ENCODE results near the gene CCL26. TPM values are rescaled to one million over a fixed set of nuclear protein-coding genes. Genes with fewer than 3 reads are reported as not detected.

The CCL26 gene
- total and polyA plus RNA-seq, 2 of the 13 experiments (the other 11 are each of a cell fraction or from before 2014, with no cell fraction given): 0.16 TPM; not detected in 1

DNA sequence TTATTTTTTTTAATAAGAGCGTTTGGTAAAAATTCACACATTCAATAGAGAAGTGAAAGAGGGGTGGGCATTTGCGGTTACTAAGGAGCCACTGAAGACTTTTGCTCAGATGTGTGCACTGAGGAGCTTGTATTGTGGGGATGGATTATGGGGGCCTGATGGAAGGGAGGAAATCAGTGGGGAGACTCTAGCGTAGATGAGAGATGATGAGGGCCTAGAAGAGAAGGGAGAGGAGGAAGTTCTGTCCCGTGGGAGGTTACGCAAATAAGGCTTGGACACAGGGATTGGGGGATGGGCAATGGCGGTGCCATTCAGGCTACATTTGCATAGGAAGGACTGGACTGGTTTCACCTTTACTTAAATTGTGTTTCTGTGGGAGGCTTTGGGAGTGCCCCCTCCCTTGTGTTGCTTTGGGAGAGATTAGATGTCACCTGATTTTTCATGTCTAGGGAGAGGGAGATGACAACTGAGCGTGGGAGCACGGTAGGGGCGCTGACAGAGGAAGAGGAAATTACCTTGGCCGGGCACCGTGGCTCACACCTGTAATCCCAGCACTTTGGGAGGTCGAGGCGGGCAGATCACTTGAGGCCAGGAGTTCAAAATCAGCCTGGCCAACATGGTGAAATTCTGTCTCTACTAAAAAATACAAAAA, 31.0 kb downstream of the CCL26 start (continued):
- TF ChIP-seq, protein P1, sequence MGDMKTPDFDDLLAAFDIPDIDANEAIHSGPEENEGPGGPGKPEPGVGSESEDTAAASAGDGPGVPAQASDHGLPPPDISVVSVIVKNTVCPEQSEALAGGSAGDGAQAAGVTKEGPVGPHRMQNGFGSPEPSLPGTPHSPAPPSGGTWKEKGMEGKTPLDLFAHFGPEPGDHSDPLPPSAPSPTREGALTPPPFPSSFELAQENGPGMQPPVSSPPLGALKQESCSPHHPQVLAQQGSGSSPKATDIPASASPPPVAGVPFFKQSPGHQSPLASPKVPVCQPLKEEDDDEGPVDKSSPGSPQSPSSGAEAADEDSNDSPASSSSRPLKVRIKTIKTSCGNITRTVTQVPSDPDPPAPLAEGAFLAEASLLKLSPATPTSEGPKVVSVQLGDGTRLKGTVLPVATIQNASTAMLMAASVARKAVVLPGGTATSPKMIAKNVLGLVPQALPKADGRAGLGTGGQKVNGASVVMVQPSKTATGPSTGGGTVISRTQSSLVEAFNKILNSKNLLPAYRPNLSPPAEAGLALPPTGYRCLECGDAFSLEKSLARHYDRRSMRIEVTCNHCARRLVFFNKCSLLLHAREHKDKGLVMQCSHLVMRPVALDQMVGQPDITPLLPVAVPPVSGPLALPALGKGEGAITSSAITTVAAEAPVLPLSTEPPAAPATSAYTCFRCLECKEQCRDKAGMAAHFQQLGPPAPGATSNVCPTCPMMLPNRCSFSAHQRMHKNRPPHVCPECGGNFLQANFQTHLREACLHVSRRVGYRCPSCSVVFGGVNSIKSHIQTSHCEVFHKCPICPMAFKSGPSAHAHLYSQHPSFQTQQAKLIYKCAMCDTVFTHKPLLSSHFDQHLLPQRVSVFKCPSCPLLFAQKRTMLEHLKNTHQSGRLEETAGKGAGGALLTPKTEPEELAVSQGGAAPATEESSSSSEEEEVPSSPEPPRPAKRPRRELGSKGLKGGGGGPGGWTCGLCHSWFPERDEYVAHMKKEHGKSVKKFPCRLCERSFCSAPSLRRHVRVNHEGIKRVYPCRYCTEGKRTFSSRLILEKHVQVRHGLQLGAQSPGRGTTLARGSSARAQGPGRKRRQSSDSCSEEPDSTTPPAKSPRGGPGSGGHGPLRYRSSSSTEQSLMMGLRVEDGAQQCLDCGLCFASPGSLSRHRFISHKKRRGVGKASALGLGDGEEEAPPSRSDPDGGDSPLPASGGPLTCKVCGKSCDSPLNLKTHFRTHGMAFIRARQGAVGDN (CRISPR knock-in tag; IDR thresholded peaks at IDR 0.05): peak; percentile 16; the same call in 1 of the 2 replicates
- TF ChIP-seq, protein P2, sequence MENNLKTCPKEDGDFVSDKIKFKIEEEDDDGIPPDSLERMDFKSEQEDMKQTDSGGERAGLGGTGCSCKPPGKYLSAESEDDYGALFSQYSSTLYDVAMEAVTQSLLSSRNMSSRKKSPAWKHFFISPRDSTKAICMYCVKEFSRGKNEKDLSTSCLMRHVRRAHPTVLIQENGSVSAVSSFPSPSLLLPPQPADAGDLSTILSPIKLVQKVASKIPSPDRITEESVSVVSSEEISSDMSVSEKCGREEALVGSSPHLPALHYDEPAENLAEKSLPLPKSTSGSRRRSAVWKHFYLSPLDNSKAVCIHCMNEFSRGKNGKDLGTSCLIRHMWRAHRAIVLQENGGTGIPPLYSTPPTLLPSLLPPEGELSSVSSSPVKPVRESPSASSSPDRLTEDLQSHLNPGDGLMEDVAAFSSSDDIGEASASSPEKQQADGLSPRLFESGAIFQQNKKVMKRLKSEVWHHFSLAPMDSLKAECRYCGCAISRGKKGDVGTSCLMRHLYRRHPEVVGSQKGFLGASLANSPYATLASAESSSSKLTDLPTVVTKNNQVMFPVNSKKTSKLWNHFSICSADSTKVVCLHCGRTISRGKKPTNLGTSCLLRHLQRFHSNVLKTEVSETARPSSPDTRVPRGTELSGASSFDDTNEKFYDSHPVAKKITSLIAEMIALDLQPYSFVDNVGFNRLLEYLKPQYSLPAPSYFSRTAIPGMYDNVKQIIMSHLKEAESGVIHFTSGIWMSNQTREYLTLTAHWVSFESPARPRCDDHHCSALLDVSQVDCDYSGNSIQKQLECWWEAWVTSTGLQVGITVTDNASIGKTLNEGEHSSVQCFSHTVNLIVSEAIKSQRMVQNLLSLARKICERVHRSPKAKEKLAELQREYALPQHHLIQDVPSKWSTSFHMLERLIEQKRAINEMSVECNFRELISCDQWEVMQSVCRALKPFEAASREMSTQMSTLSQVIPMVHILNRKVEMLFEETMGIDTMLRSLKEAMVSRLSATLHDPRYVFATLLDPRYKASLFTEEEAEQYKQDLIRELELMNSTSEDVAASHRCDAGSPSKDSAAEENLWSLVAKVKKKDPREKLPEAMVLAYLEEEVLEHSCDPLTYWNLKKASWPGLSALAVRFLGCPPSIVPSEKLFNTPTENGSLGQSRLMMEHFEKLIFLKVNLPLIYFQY (CRISPR knock-in tag; IDR thresholded peaks at IDR 0.05; ENCODE audit: borderline replicate concordance): no peak
- no peak for TF ChIP-seq ETV6 (CRISPR knock-in tag; conservative IDR thresholded peaks at IDR 0.05)
- TF ChIP-seq ZNF883 (CRISPR knock-in tag; IDR thresholded peaks at IDR 0.05; ENCODE audit: not compliant biosample characterization): no peak
- TF ChIP-seq TBX2 (CRISPR knock-in tag; IDR thresholded peaks at IDR 0.05; ENCODE audit: borderline replicate concordance): peak; percentile 55; the same call in 1 of the 2 replicates
- TF ChIP-seq PITX1 (CRISPR knock-in tag; IDR thresholded peaks at IDR 0.05): peak; percentile 29; the same call in 1 of the 2 replicates
- no peak for TF ChIP-seq ZSCAN12 (CRISPR knock-in tag; IDR thresholded peaks at IDR 0.05)
- peak; percentile 51; the same call in 1 of the 2 replicates for TF ChIP-seq ELF3 (CRISPR knock-in tag; IDR thresholded peaks at IDR 0.05)
- TF ChIP-seq ZNF350 (CRISPR knock-in tag; IDR thresholded peaks at IDR 0.05; ENCODE audit: borderline replicate concordance, low read depth): no peak
- TF ChIP-seq ZNF674 (CRISPR knock-in tag; IDR thresholded peaks at IDR 0.05; ENCODE audit: low read depth): no peak
- no peak for TF ChIP-seq ZNF468 (CRISPR knock-in tag; IDR thresholded peaks at IDR 0.05)
- TF ChIP-seq, protein P3, sequence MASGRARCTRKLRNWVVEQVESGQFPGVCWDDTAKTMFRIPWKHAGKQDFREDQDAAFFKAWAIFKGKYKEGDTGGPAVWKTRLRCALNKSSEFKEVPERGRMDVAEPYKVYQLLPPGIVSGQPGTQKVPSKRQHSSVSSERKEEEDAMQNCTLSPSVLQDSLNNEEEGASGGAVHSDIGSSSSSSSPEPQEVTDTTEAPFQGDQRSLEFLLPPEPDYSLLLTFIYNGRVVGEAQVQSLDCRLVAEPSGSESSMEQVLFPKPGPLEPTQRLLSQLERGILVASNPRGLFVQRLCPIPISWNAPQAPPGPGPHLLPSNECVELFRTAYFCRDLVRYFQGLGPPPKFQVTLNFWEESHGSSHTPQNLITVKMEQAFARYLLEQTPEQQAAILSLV (CRISPR knock-in tag; IDR thresholded peaks at IDR 0.05; ENCODE audit: borderline replicate concordance): no peak
- 0 out of 2 replicates have a peak, but pooled peaks have one; percentile 32 for TF ChIP-seq ZSCAN31 (CRISPR knock-in tag; IDR thresholded peaks at IDR 0.05; ENCODE audit: low read depth)
- TF ChIP-seq SP5 (CRISPR knock-in tag; IDR thresholded peaks at IDR 0.05; ENCODE audit: borderline replicate concordance, low read depth): no peak
- no peak for TF ChIP-seq ZFYVE20 (CRISPR knock-in tag; IDR thresholded peaks at IDR 0.05; ENCODE audit: borderline replicate concordance, low read depth)
- TF ChIP-seq, protein P4, sequence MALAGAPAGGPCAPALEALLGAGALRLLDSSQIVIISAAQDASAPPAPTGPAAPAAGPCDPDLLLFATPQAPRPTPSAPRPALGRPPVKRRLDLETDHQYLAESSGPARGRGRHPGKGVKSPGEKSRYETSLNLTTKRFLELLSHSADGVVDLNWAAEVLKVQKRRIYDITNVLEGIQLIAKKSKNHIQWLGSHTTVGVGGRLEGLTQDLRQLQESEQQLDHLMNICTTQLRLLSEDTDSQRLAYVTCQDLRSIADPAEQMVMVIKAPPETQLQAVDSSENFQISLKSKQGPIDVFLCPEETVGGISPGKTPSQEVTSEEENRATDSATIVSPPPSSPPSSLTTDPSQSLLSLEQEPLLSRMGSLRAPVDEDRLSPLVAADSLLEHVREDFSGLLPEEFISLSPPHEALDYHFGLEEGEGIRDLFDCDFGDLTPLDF (CRISPR knock-in tag; IDR thresholded peaks at IDR 0.05): no peak
- TF ChIP-seq ZNF510 (CRISPR knock-in tag; IDR thresholded peaks at IDR 0.05; ENCODE audit: low read depth): no peak
- no peak for TF ChIP-seq KDM5A (IDR thresholded peaks at IDR 0.05; ENCODE audit: borderline replicate concordance, low read length)
- TF ChIP-seq ZNF460 (CRISPR knock-in tag; IDR thresholded peaks at IDR 0.05; ENCODE audit: borderline replicate concordance): no peak

Measured in HepG2 (cell line).